ENCODE data around the gene KANSL1.
A peak's percentile ranks its signal among the peaks of the same experiment; 100 is the strongest.
"Not testable (repeated sequence)": the region's sequence is repeated elsewhere in the genome, so short reads cannot be mapped to it uniquely, and the experiment has no call there.

The KANSL1 gene

GRCh38 chr17:46193151-46193625 lies at the start of gene KANSL1:
TSS of gene KANSL1 (minus strand) at chr17:46193429. CDS start at chr17:46172143, 21,286 bp downstream.
- DNase-seq: peak; percentile 92

- DNase-seq: not testable (repeated sequence)
These were observed 38.1 kb upstream of the KANSL1 start for GRCh38 chr17:46231359-46231758.

GRCh38 chr17:46225274-46225794 lies 32.1 kb upstream of the KANSL1 start:
- peak; percentile 92 for DNase-seq

GRCh38 chr17:46224864-46225263 lies 31.6 kb upstream of the KANSL1 start:
- DNase-seq: peak; percentile 7

GRCh38 chr17:46223041-46223440 lies 29.8 kb upstream of the KANSL1 start:
- DNase-seq: not testable (repeated sequence)

- no peak for DNase-seq
These were observed 23.5 kb upstream of the KANSL1 start for GRCh38 chr17:46216682-46217081.

- peak; percentile 80 for DNase-seq
These were observed 19.6 kb upstream of the KANSL1 start for GRCh38 chr17:46212634-46213435.

- no peak for DNase-seq
These were observed 15.8 kb upstream of the KANSL1 start for GRCh38 chr17:46208997-46209396.

GRCh38 chr17:46205975-46206374 lies 12.7 kb upstream of the KANSL1 start:
- DNase-seq: no peak

- DNase-seq: no peak
These were observed 9.2 kb upstream of the KANSL1 start for GRCh38 chr17:46202424-46202823.

GRCh38 chr17:46201491-46201890 lies 8.3 kb upstream of the KANSL1 start:
- DNase-seq: no peak

- no peak for DNase-seq
These were observed 7.0 kb upstream of the KANSL1 start for GRCh38 chr17:46200197-46200596.

- DNase-seq: no peak
These were observed 6.2 kb upstream of the KANSL1 start for GRCh38 chr17:46199379-46199778.

GRCh38 chr17:46198233-46198632 lies 5.0 kb upstream of the KANSL1 start:
- DNase-seq: no peak

GRCh38 chr17:46197530-46197929 lies 4.3 kb upstream of the KANSL1 start:
- DNase-seq: no peak

GRCh38 chr17:46195939-46196716 lies 2.9 kb upstream of the KANSL1 start:
- DNase-seq: no peak

- no peak for DNase-seq
These were observed 2.1 kb upstream of the KANSL1 start for GRCh38 chr17:46195217-46195855.

- DNase-seq: peak; percentile 56
These were observed 1.4 kb upstream of the KANSL1 start for GRCh38 chr17:46194393-46195216.

GRCh38 chr17:46193626-46194392 lies 580 bp upstream of the KANSL1 start:
- DNase-seq: peak; percentile 96

- DNase-seq: peak; percentile 77
These were observed 634 bp downstream of the KANSL1 start for GRCh38 chr17:46192439-46193150.

- DNase-seq: no peak
These were observed 1.1 kb downstream of the KANSL1 start for GRCh38 chr17:46192189-46192438.

Data from CD4-positive, alpha-beta T cell treated with Interleukin-17A for 4 hours (primary cell).